AG08395 (cell line): ENCODE data around the gene TBX20.
"Not testable (repeated sequence)": the region's sequence is repeated elsewhere in the genome, so short reads cannot be mapped to it uniquely, and the experiment has no call there.

Source experiments
- DNase-seq: peaks from one replicate; pipeline ENCODE4 v3.0.0; 2012; ENCODE audit warnings: mixed read lengths, low spot score

Gene TBX20

DNA sequence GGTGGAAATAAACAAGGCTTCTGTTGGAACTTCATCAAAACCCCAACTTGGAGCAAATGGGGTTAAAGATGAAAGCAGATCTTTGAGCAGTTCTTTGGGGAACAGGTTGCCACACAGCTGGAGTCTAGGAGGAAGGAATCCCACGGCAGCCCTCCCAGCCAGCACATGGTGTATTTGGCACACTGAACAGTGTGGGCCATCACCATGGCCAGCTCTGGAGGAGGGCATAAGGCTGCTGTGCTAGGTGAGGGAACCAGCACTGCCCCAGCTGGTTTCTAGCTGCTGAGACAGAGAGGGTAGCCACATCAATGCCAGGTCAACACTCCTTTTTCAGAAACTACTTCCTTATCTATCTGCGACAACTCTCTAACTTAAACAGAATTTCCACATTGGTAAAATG, 33.7 kb downstream of the TBX20 start:
- not testable (repeated sequence) for DNase-seq

DNA sequence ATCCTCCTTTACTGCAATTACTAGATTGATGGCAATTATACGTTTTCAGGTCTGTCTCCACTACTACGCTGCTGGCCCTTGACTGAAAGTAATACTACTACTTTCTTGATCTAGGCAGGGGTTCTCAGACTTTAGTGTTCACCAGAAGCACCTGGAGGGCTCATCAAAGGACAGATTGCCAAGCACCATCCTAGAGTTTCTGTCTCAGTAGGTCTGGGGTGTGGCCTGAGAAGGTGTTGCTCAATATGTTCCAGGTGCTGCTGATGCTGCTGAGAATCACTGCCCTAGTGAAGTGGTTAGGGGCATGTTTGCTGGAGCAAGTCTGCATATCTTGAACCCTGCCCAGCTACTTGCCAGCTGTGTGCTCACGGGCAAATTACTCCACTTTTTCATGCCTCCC, 37.9 kb downstream of the TBX20 start:
- DNase-seq, result not testable (repeated sequence)

- not testable (repeated sequence) for DNase-seq
Measured at GRCh38 chr7:35215063-35215462, 38.8 kb downstream of the TBX20 start.

- DNase-seq, result not testable (repeated sequence)
Measured at GRCh38 chr7:35206924-35207323, 47.0 kb downstream of the TBX20 start.

- DNase-seq, result not testable (repeated sequence)
Measured at GRCh38 chr7:35204850-35205249, 49.0 kb downstream of the TBX20 start.

DNA sequence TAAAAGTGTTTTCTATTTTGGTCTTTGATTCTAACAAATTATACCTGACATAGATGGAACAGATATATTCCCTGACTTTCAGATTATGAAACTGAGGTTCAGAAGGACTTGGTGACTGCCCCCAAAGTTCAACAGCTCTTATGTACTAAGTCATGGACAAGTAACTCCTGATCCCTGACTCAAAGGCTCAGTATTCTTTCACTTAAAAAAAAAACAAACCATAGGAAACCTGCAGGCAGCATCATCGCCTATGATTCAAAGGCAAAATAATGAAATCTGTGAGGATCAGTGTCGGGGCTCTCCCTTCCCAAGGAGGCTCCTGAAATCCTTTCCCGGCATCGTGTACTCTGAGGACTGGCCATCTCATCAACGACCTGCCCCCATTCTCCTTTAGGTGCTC, 49.9 kb downstream of the TBX20 start:
- not testable (repeated sequence) for DNase-seq

- DNase-seq, result not testable (repeated sequence)
Measured at GRCh38 chr7:35202353-35202752, 51.5 kb downstream of the TBX20 start.

- DNase-seq, result not testable (repeated sequence)
Measured at GRCh38 chr7:35200170-35200569, 53.7 kb downstream of the TBX20 start.

DNA sequence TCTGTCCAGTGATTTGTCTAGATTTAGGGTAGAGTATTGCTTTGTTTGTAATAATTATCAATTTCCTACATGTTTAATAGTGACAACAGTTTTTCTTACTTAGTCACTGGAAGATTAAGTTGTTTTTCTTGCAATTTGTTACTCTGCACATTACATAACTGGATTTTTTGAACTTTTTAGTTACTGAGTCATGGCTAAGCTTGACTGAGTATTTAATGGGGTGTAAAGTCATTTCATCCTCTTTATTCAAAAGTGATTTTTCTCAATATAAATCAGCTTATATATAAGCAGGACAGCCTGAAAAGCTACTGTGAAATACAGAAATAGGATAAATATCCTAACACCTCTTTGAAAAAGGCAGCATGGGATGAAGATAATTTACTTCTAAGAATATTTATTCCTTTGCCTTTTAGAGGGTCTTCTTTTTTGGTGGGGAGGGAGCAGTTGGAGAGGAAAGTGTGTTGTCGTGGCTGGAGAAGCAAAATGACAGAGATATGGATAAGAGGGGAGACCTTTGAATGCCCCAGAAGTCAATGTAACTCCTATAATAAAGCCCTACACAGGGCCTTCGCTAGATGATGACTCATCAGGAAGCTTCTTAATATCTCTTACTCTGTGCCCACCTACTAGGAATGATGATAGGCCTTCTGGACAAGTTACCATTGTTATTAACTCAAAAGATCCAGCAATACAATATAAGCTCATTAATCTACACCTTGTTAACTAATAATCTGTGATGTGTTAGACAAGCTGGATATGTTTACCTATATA, 55.3 kb downstream of the TBX20 start:
- DNase-seq, result not testable (repeated sequence)

DNA sequence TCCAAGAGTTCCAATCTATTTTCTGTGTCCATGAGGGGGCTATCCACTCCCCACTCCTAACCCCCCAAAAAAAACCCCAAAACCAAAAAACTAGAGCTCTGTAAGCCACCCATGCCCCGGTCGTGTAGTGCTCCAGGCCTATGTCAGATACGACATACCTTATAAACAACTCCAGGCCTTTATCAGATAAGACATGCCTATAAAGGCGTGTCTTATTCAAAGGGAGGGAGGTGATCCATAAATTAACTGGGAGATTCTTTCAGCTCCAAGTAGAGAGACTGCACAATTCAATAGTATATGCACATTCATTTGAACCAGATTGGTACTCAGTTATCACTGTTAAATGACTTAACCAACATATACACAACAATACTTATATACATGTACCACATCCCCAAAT, 62.3 kb downstream of the TBX20 start:
- DNase-seq, result not testable (repeated sequence)

GRCh38 chr7:35190146-35190773, 63.6 kb downstream of the TBX20 start:
- DNase-seq, result not testable (repeated sequence)

- DNase-seq, result not testable (repeated sequence)
Measured at GRCh38 chr7:35186751-35187150, 67.1 kb downstream of the TBX20 start.

DNA sequence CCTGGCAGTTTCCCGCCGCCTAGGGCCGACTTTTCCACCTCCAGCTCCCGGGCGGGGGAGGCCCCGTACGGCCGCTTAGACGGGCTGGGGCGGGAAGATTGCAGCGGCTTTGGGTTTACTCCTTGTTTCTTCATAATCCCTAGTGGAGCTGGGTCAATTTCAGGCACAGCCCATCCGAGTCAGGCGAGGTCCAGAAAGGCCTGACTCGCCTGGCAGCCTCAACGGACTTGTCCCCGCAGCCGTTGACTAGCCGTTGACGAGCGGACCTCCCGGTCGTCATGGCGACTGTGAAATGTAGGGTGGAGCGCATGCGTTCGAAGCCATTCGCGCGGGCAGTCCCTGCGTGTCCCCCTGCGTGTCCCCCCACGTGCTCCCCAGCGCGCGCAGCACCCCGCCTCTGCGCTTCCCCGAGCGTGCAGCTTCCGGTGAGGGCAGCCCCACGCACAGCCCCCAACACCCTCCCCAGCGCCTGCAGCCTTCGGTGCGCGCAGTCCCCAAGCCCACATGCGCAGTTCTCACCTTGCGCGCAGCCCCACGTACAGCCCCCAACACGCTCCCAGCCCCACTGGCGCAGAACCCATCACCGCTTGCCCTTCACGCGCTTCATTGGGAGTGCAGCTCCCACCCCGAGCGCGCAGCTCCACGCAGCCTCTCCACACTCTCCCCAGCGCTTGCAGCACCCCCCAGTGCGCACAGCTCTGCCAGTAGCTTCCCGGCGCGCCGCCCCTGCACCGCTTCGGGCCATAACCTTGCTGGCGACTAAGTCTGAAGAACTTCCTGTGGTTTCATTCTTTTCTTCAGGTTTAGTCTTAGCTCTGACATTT, 67.8 kb downstream of the TBX20 start:
- peak; percentile 1 for DNase-seq

GRCh38 chr7:35185578-35185907, 68.4 kb downstream of the TBX20 start:
- DNase-seq, result not testable (repeated sequence)

- DNase-seq, result not testable (repeated sequence)
Measured at GRCh38 chr7:35184961-35185360, 68.9 kb downstream of the TBX20 start.

DNA sequence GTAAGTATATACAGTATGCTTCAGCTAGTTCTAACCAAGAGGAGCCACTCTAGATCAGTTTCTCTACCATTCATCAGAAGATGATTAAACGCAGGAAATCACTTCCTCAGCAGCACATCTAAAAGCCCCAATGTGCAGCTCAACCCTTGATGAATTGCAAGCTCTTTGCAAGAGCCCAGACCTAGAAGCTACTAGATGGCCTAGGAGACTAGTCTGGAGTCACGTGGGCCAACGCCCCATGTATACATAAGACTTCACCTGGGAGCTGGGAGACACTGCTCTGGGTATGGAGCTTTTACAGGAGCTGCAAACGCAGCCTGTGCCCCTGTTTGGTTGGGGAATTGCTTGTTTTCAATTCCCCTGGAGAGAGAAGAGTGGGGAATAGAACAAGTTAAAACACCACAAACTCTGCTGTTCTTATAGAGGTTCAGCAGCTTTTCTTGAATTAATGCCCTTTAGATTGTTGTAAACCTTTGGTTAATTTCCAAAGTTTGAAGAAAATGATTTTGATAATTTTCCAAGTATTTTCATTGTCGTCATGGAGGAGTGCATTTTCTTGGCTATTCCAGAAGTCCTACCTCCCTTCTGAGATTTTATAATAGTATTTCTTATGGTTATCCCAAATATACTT, 69.9 kb downstream of the TBX20 start:
- DNase-seq, result not testable (repeated sequence)

- DNase-seq, result not testable (repeated sequence)
Measured at GRCh38 chr7:35180665-35181064, 73.2 kb downstream of the TBX20 start.

DNA sequence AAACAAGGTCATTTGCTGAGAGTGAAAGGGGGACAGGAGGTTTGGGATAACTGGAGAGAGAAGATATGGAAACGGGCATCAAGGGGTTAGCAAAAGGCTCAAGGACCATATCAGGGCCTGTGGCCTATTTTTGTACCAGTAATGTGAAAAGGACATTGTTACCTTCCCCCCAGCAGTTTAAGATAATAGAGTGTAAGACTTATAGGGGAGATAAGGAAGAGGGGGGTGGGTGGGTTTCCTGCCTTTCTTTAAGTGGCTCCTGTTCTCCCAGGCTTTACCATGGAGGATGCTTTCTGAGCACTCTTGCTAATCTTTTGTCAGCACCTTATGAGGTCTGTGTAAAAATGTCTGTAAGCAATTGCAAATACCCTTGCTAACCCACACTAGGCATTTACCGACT, 80.7 kb downstream of the TBX20 start:
- not testable (repeated sequence) for DNase-seq

DNA sequence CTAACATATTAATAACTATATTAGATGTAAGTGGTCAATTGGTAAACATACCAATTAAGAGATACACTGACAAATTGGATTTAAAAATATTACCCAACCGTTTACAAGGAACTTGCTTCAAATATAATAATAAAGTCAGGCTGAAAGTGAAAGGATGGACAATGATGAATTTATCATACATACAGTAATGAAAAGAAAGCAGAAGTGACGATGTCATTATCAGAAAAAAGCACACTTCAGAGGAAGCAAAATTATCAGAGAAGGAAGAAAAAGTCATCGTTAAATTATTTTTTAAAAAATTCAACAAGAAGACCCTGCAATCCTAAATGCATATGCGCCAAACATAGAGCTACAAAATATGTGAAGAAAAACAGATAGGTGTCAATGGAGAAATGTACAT, 81.8 kb downstream of the TBX20 start:
- not testable (repeated sequence) for DNase-seq

GRCh38 chr7:35167658-35168057, 86.2 kb downstream of the TBX20 start:
- DNase-seq, result not testable (repeated sequence)

DNA sequence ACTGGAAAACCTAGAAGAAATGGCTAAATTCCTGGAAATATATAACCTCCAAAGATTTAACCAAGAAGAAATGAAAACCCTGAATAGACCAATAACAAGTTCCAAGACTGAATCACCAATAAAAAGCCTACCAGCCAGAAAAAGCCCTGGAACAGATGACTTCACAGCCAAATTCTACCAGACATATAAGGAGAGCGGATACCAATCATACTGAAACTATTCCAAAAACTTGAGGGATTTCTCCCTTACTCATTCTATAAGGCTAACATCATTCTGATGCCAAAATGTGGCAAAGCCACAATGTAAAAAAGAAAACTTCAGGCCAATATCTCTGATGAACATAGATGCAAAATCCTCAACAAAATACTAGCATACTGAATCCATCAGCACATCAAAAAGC, 86.7 kb downstream of the TBX20 start:
- DNase-seq, result not testable (repeated sequence)

GRCh38 chr7:35161059-35161740, 92.7 kb downstream of the TBX20 start:
- not testable (repeated sequence) for DNase-seq
